A549 (cell line): ENCODE data around the gene BCAS3. TPM values are rescaled to one million over a fixed set of nuclear protein-coding genes. Genes with fewer than 3 reads are reported as not detected.

Source experiments
- ATAC-seq, 2 experiments: fragments of 200-7000 bp in 1 of 2; fragments of >200 bp in 1 of 2; cut with Nextera tagmentation in 1 of 2; cut with Tn5 transposase in 1 of 2; 3 replicates each; pipeline versions ENCODE4 v1.8.0 to v1.9.1; 2018 to 2020; ENCODE audit warnings: mild to moderate bottlenecking in 1 of 2, moderate library complexity in 1 of 2
- CTCF ChIA-PET: fragments of 300-600 bp; sonication (Branson Sonifier 250); formaldehyde crosslinking; extraction: SDS; loops from one replicate; lab custom pipeline; 2021; ENCODE audit warnings: antibody characterized with exemption, inconsistent platforms; lab: Yijun Ruan, JAX
- POLR2A ChIA-PET: fragments of 350-600 bp; formaldehyde crosslinking; extraction: SDS; loops from one replicate; lab custom pipeline; 2021; ENCODE audit warnings: antibody characterized with exemption, inconsistent platforms; lab: Yijun Ruan, JAX
- DNase-seq, 2 experiments: peaks; one replicate each; pipeline versions ENCODE4 v3.0.0 to v3.0.0-alpha.2; 2011 to 2016; ENCODE audit warnings: low read depth in 1 of 2, low spot score in 1 of 2
- FAIRE-seq: peaks from 2 replicates; lab custom pipeline; 2011; peaks lifted over from hg19 to GRCh38; lab: Jason Lieb, UNC
- H3K27ac ChIP-seq, 2 experiments: fragments of >200 bp; sonication (Bioruptor Twin); formaldehyde crosslinking; 3 replicates each; pipeline ENCODE4 v1.5.1; 2016 to 2017
- H3K4me1 ChIP-seq: fragments of >200 bp; sonication (Bioruptor Twin); formaldehyde crosslinking; 3 replicates; pipeline ENCODE4 v1.6.1; 2016
- H3K4me2 ChIP-seq: fragments of >200 bp; sonication (Bioruptor Twin); formaldehyde crosslinking; 3 replicates; pipeline ENCODE4 v1.6.1; 2016
- H3K4me3 ChIP-seq: fragments of >200 bp; sonication (Bioruptor Twin); formaldehyde crosslinking; 3 replicates; pipeline ENCODE4 v1.5.1; 2016
- H3K9me3 ChIP-seq: fragments of >200 bp; sonication (Bioruptor Twin); formaldehyde crosslinking; 3 replicates; pipeline ENCODE4 v1.6.1; 2016
- ATOH8 ChIP-seq: fragments of 250-450 bp; sonication (Bioruptor Pico); IDR thresholded peaks from 2 replicates; pipeline ENCODE4 v1.5.0; 2020; ENCODE audit warnings: low read depth, mild to moderate bottlenecking, moderate library complexity
- CEBPB ChIP-seq, 2 experiments: fragments of >200 bp in 1 of 2; sonication (Bioruptor Twin) in 1 of 2; formaldehyde crosslinking in 1 of 2; IDR thresholded peaks; 2 replicates each; pipeline ENCODE4 v1.6.1; 2012 to 2016
- CHD2 ChIP-seq: fragments of 150-350 bp; IDR thresholded peaks from 2 replicates; pipeline ENCODE4 v1.6.1; 2014; ENCODE audit warnings: low read length; ENCODE audit not compliant: partially characterized antibody
- EHMT2 ChIP-seq: fragments of 200-600 bp; sonication (generic); IDR thresholded peaks from 2 replicates; pipeline ENCODE4 v1.6.1; 2016; ENCODE audit warnings: antibody characterized with exemption, low read depth, mild to moderate bottlenecking, moderate library complexity
- ELK1 ChIP-seq: fragments of 150-350 bp; IDR thresholded peaks from 2 replicates; pipeline ENCODE4 v1.6.1; 2014; ENCODE audit warnings: low read depth, mild to moderate bottlenecking, low read length
- EP300 ChIP-seq, 2 experiments: fragments of >200 bp; sonication (Bioruptor Twin); formaldehyde crosslinking; IDR thresholded peaks; 2 replicates in 1 of 2; 3 replicates in 1 of 2; pipeline ENCODE4 v1.6.1; 2016 to 2017
- FOSL2 ChIP-seq, 2 experiments: fragments of 450-650 bp in 1 of 2; fragments of >200 bp in 1 of 2; sonication (Bioruptor Twin) in 1 of 2; formaldehyde crosslinking; IDR thresholded peaks; 2 replicates each; pipeline versions ENCODE4 v1.5.0 to v1.6.1; 2016 to 2020; ENCODE audit warnings: mild to moderate bottlenecking in 1 of 2, moderate library complexity in 1 of 2
- FOXS1 ChIP-seq: fragments of 250-450 bp; sonication (Bioruptor Pico); IDR thresholded peaks from 2 replicates; pipeline ENCODE4 v1.5.0; 2020; ENCODE audit warnings: mild to moderate bottlenecking, moderate library complexity
- HEYL ChIP-seq: fragments of 250-450 bp; sonication (Bioruptor Pico); IDR thresholded peaks from 2 replicates; pipeline ENCODE4 v1.8.0; 2021; ENCODE audit warnings: mild to moderate bottlenecking, moderate library complexity
- HOXB13 ChIP-seq: fragments of 250-450 bp; sonication (Bioruptor Pico); IDR thresholded peaks from 2 replicates; pipeline ENCODE4 v1.5.0; 2020; ENCODE audit warnings: low read depth, mild to moderate bottlenecking, moderate library complexity
- JUNB ChIP-seq: fragments of >200 bp; sonication (Bioruptor Twin); formaldehyde crosslinking; IDR thresholded peaks from 2 replicates; pipeline ENCODE4 v1.6.1; 2016
- KDM5A ChIP-seq: fragments of 200-600 bp; sonication (generic); IDR thresholded peaks from 2 replicates; pipeline ENCODE4 v1.6.1; 2016; ENCODE audit warnings: antibody characterized with exemption, mild to moderate bottlenecking
- MAFK ChIP-seq: fragments of 450-650 bp; IDR thresholded peaks from 2 replicates; pipeline ENCODE4 v1.6.1; 2014; ENCODE audit not compliant: partially characterized antibody
- PHF8 ChIP-seq: fragments of 200-600 bp; sonication (generic); IDR thresholded peaks from 2 replicates; pipeline ENCODE4 v1.6.1; 2016; ENCODE audit warnings: low read depth, mild to moderate bottlenecking, antibody characterized with exemption, moderate library complexity, borderline replicate concordance
- RARB ChIP-seq: fragments of 250-450 bp; sonication (Bioruptor Pico); IDR thresholded peaks from 2 replicates; pipeline ENCODE4 v1.8.0; 2021; ENCODE audit warnings: mild to moderate bottlenecking, moderate library complexity
- REST ChIP-seq: fragments of 200-600 bp; sonication (generic); IDR thresholded peaks from 2 replicates; pipeline ENCODE4 v1.6.1; 2016; ENCODE audit warnings: antibody characterized with exemption, mild to moderate bottlenecking, moderate library complexity
- RNF2 ChIP-seq: fragments of 200-600 bp; sonication (generic); IDR thresholded peaks from 2 replicates; pipeline ENCODE4 v1.6.1; 2016; ENCODE audit warnings: low read depth, mild to moderate bottlenecking, antibody characterized with exemption, moderate library complexity, borderline replicate concordance
- SREBF2 ChIP-seq: fragments of 450-650 bp; IDR thresholded peaks from 2 replicates; pipeline ENCODE4 v1.6.1; 2014; ENCODE audit warnings: mild to moderate bottlenecking, moderate library complexity
- ZC3H11A ChIP-seq: fragments of 450-650 bp; IDR thresholded peaks from 2 replicates; pipeline ENCODE4 v1.6.1; 2014; ENCODE audit warnings: antibody characterized with exemption, mild to moderate bottlenecking
- ZFP36 ChIP-seq: fragments of 450-650 bp; IDR thresholded peaks from 2 replicates; pipeline ENCODE4 v1.6.1; 2014; ENCODE audit warnings: borderline replicate concordance; ENCODE audit not compliant: partially characterized antibody
- WGBS: methylation state at CpG from one replicate; pipeline ENCODE4 v1.1.6; 2017; ENCODE audit errors: missing lambda C conversion rate; 5-methylcytosine and 5-hydroxymethylcytosine counted together
- polyA plus RNA-seq, 4 experiments: library from polyadenylated mRNA; depleted of rRNA in 3 of 4; stranded (reverse); fragments of >200 nt; fragmentation: RNase III in 1 of 4; extraction: RNeasy Plus Mini Kit Qiagen cat#74134 plus additional on column Dnase treatment in 1 of 4; gene quantifications; 2 replicates in 3 of 4; 3 replicates in 1 of 4; pipeline ENCODE4 v1.2.3, GENCODE V29; 2011 to 2017

BCAS3 gene
- polyA plus RNA-seq, 2 of the 4 experiments (the other 2 are of a cell fraction): 14.7 to 43.4 TPM

- FAIRE-seq: no peak
- 77% methylated on average over 3 of the region's 3 CpGs for WGBS
- ChIA-PET POLR2A (no interaction called here), CTCF (interaction anchor here (0.9 to 1.5 kb wide), 2 partner anchors 11 kb away, joined by 3 to 4 read pairs; no protein-coding TSS in a partner anchor)
- DNase-seq: no peak
- Histone ChIP-seq H3K4me2 (no peak overlapping the region), H3K4me3 (no peak overlapping the region), H3K9me3 (no peaks in the 10 kb centered on the region), H3K4me1 (no peaks in the 10 kb centered on the region), H3K27ac (no peak overlapping the region)
- ATAC-seq: no peak
- TF ChIP-seq MAFK: peak; percentile 59
- TF ChIP-seq KDM5A: no peak
Measured at GRCh38 chr17:61081959-61082358, 404.3 kb downstream of the BCAS3 start.

- POLR2A ChIA-PET: no interaction called here
- Histone ChIP-seq H3K4me1 (no peaks in the 10 kb centered on the region), H3K4me3 (no peak overlapping the region), H3K27ac (no peak overlapping the region), H3K4me2 (no peak overlapping the region), H3K9me3 (no peaks in the 10 kb centered on the region)
- WGBS: 93% methylated on average over 5 of the region's 5 CpGs
- DNase-seq: no peak
- CTCF ChIA-PET: interaction anchor here (1.1 to 1.6 kb wide), 2 partner anchors 10 to 11 kb away, joined by 3 to 4 read pairs; no protein-coding TSS in a partner anchor
- TF ChIP-seq EP300 (IDR thresholded peaks at IDR 0.05) (no peak), ATOH8 (CRISPR knock-in tag) (no peak), ELK1 (no peak), MAFK (no peak), HOXB13 (no peak), CHD2 (no peak), RARB (no peak), JUNB (no peak), HEYL (CRISPR knock-in tag) (no peak), ZFP36 (no peak), PHF8 (no peak)
- TF ChIP-seq, all 56 proteins: peak for 0
- FAIRE-seq: no peak
- no peak for ATAC-seq
Measured at GRCh38 chr17:61084260-61084659, 406.6 kb downstream of the BCAS3 start.

GRCh38 chr17:61087024-61087423, 409.4 kb downstream of the BCAS3 start:
- H3K4me2 ChIP-seq: no peak overlapping the region
- TF ChIP-seq SREBF2 (no peak), CHD2 (no peak), FOXS1 (CRISPR knock-in tag) (no peak), CEBPB (IDR thresholded peaks at IDR 0.05) (no peak), RNF2 (no peak), JUNB (no peak), FOSL2 (IDR thresholded peaks at IDR 0.05) (no peak), FOSL2 (CRISPR knock-in tag; IDR thresholded peaks at IDR 0.05) (no peak), ATOH8 (CRISPR knock-in tag) (no peak), EHMT2 (no peak), RARB (no peak), REST (no peak), ZC3H11A (no peak), MAFK (no peak)
- TF ChIP-seq, all 56 proteins: peak for 0
- no peak overlapping the region for H3K4me3 ChIP-seq
- H3K4me1 ChIP-seq: no peaks in the 10 kb centered on the region
- no peak overlapping the region for H3K27ac ChIP-seq
- ChIA-PET POLR2A (no interaction called here), CTCF (no interaction called here)
- 91% methylated on average over 4 of the region's 4 CpGs for WGBS
- DNase-seq (no peak), FAIRE-seq (no peak), ATAC-seq (no peak)
- peaks cover 7% of the 10 kb centered on the region for H3K9me3 ChIP-seq
